ENCODE data around the gene GIGYF1. TPM values are rescaled to one million over a fixed set of nuclear protein-coding genes. Genes with fewer than 3 reads are reported as not detected.

The GIGYF1 gene
- total and polyA plus RNA-seq, 2 donors (not counting 3 experiments of a cell fraction or from before 2014, with no cell fraction given): 13.6 to 46.3 TPM

- H3K4me2 ChIP-seq (ENCODE audit: insufficient read depth, low read length): peak overlapping the region; percentile 75
- FAIRE-seq (peak; percentile 18), DNase-seq (ENCODE audit: low read depth, low spot score) (no peak)
- no peaks in the 10 kb centered on the region for H3K9me3 ChIP-seq (replicated peaks; ENCODE audit: control insufficient read depth, insufficient read depth, low read length)
- peak overlapping the region; percentile 87 for H3K9ac ChIP-seq (replicated peaks; ENCODE audit: extremely low read depth, insufficient read depth, low read length)
- no peak overlapping the region for H2AFZ ChIP-seq (ENCODE audit: low read depth, low read length)
- H3K4me1 ChIP-seq (ENCODE audit: control insufficient read depth, extremely low read depth, insufficient read depth, low read length): peaks cover 12% of the 10 kb centered on the region
- dilution Hi-C loops (cut with MboI; ENCODE audit: extremely low pct_ligation_motif_present, low sequenced_read_pairs) (loop anchor here (25.0 kb wide), 1 partner anchor 131 kb away; the partner anchor contains the start of gene EPHB4), intact Hi-C loops (cut with micrococcal nuclease) (loop anchor here (1.0 kb wide), 1 partner anchor 33 kb away; the partner anchor contains the start of gene GNB2)
- peaks cover 0 to 4% of the 10 kb centered on the region in 2 experiments for H3K36me3 ChIP-seq (ENCODE audit: control insufficient read depth in 2 of 2, extremely low read depth in 1 of 2, insufficient read depth in 2 of 2, low read length in 2 of 2)
- H3K27ac ChIP-seq (ENCODE audit: insufficient read depth, low read depth, low read length): peak overlapping the region; percentile 49
- no peaks in the 10 kb centered on the region for H4K20me1 ChIP-seq (replicated peaks; ENCODE audit: control insufficient read depth, extremely low read depth, insufficient read depth, low read length)
- peaks cover 1 to 2% of the 10 kb centered on the region in 2 experiments for H3K27me3 ChIP-seq (ENCODE audit: control insufficient read depth in 2 of 2, insufficient read depth in 2 of 2, low read length in 2 of 2)
- TF ChIP-seq EZH2 (IDR thresholded peaks at IDR 0.05; ENCODE audit: borderline replicate concordance, low read depth, low read length, severe bottlenecking): no peak
- no peak for TF ChIP-seq CTCF (IDR thresholded peaks at IDR 0.05; ENCODE audit: extremely low read depth in 1 of 2, insufficient read depth in 1 of 2, low read depth in 1 of 2, low read length in 2 of 2)
- no peak for TF ChIP-seq POLR2A (IDR thresholded peaks at IDR 0.05; ENCODE audit: low read depth, low read length)
- no peak for TF ChIP-seq JUN (IDR thresholded peaks at IDR 0.05; ENCODE audit: borderline replicate concordance, insufficient read depth, insufficient read length, low read depth)
- TF ChIP-seq MAX (IDR thresholded peaks at IDR 0.05; ENCODE audit: insufficient read depth, insufficient read length): no peak
- TF ChIP-seq FOS (IDR thresholded peaks at IDR 0.05; ENCODE audit: borderline replicate concordance, insufficient read depth, low read length): no peak
- TF ChIP-seq GATA2 (IDR thresholded peaks at IDR 0.05; ENCODE audit: insufficient read depth, insufficient read length, low read depth, low read length): no peak
- no peak for TF ChIP-seq MYC (IDR thresholded peaks at IDR 0.05; ENCODE audit: low read depth, low read length)
- BruUV-seq (replicated peaks): no TSS peak
- H3K79me2 ChIP-seq (ENCODE audit: control insufficient read depth, insufficient read depth, low read length): peaks cover 15% of the 10 kb centered on the region
- no peaks in the 10 kb centered on the region for H3K9me1 ChIP-seq (replicated peaks; ENCODE audit: control insufficient read depth, extremely low read depth, insufficient read depth, low read length)
- ChIA-PET CTCF (interaction anchor here (1.9 to 3.7 kb wide), 6 partner anchors 20 to 370 kb away, joined by 5 to 134 read pairs (median 14); partner anchors contain the start of genes SLC12A9 and UFSP1), POLR2A (interaction anchor here (1.0 to 1.6 kb wide), 2 partner anchors 90 to 121 kb away, joined by 3 to 9 read pairs; partner anchors contain the start of gene EPHB4)
- H3K4me3 ChIP-seq (replicated peaks in 1 of 3; ENCODE audit: insufficient read depth in 1 of 3, low read depth in 1 of 3, low read length in 3 of 3): peak overlapping the region; percentile 54 to 85 (median 65)
These were observed 12.7 kb upstream of the GIGYF1 start for GRCh38 chr7:100706672-100707311.

Data from endothelial cell of umbilical vein (primary cell).